ENCODE measurements around the gene FNDC10.
"Not testable (repeated sequence)": the region's sequence is repeated elsewhere in the genome, so short reads cannot be mapped to it uniquely, and the experiment has no call there.

The FNDC10 gene

DNA sequence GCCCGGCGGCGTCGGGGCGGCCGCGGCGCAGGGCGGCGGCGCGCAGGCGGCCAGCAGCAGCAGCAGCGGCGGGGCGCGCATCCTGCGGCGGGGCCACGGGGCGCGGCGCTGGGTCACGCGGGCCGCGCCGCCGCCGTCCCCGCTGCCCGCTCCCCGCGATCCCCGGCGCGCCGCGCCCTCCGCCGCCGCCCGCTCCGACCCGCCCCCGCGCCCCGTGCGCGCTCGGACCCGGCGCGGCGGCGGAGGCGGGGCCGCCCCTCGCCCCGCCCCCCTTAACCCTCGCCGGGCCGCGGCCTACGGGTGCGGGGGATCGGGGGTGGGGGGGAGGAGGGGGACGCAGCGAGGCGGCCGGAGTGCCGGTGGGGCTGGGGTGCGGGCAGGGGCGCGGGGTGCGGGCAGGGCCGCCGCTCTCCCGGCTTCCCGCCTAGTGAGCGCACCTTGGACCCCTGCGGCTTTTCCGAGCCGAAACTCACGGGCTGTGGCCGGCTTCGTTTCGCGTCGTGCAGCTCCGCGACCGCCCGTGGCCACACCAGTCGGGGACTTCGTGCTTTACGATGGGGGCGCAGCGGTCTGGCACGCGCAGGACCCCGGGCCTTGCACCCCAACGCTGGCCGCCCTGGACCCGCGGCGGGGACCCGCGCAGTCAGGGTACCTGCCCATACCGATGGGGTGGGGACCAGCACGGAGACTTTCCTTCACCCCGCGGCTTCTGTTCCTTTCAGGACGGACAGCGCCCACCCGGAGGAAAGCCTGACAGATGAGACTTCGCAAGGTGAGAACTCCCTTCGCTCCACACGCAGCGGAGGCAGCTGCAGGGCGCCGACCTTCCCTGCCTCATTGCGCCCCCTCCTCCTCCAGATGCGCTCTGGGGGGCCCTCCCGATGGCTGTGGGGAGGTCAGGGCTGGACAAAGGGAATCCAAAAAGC is at the start of gene FNDC10:
FNDC10 (minus strand) TSS at position 201 of the 926 bp plus-strand sequence; CDS start at position 81, 120 bp downstream.
- no peak for DNase-seq (ENCODE audit: low read depth)

DNA sequence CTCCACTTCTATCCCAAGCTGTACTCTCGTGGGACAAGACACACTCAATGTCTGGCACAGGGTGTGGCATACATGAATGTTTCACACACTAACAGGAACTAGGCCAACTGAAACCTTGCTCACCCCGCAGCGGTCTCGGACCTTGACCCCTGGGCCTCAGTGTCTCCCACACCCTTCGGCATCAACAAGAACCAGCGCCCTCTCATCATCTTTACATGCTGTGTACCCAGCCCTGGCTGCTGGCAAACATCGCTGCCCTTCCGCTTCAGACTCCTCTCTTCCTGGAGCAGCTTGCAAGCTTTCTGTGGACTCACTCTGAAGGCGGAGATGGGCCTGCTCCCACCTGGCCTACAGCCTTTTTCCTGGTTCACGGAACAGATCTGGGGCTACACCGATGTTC is 48.3 kb upstream of the FNDC10 start:
- not testable (repeated sequence) for DNase-seq (ENCODE audit: low read depth)

DNA sequence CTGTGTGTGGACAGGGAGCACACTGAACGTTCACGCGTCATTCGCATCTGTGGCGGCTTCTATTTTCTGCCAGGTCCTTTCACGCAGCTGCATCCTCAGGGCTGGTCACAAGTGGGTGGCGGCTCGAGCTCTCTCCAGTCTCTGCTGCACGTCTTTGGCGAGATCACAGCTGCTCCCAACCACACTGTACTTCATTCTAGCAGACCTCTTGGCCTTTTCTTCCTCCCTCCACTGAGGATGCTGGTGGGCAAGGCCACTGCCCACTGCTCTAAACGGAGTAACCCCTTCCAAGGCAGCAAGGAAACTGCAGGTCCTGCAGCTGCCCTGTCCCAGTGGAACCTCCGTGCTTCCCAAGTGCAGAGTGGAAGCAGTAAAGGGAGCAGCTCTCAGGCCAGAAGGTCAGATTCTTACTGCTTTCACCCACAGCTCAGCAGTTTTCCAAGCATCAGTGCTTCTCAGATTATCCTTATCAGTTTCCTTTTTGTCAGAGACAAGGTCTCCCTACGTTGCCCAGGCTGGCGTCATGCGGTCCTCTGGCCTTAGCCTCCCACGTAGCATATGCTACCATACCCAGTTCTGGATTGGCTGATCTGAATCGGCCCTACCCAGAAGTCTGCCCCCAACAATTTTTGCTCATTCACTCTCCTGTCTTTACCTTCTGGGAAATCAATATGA is 47.8 kb upstream of the FNDC10 start:
- DNase-seq (ENCODE audit: low read depth), result not testable (repeated sequence)

DNA sequence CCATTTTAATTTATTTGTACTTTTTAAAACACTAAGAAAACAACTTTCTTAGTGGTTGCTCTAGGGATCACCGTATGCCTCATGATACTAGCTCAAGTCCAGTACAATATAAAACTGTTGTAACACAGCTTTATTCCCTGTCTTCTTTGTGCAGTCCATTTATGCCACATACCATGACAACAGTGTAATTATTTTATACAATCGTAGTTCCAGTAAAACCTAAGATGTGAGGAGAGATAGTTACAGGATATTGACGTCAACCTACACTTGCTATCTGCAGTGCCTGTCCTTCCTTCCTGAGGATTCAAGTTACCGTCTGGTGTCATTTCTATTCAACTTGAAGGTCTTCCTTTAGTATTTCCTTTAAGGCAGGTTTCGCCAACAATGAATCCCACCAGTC is 46.4 kb upstream of the FNDC10 start:
- not testable (repeated sequence) for DNase-seq (ENCODE audit: low read depth)

DNA sequence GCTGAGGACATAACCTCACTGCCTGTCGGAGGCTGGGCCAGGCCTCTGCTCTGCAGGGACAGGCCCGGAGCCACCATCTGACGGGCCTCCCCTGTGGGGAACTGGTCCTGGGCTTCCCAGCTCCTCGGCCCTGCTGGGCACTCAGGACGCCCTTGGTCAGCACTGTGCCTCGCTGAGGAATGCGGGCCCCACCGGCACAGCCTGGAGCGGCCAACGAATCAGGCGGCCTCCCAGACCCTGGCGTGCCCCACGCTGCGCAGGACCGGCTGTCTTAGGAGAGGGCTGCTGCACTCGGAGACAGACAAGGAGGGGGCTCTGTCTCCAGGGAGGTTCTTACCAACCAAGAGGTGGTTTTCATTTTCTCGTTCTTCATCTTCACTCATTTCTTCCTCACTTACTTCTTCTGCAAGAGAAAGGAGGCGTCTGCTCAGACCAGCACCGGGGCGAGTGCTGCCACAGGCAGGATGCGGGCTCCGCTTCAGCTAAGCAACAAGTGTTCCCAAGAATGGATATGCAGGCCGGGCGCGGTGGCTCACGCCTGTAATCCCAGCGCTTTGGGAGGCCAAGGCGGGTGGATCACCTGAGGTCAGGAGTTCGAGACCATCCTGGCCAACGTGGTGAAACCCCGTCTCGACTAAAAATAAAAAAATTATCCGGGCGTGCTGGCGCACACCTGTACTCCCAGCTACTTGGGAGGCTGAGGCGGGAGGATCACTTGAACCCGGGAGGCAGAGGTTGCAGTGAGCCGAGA is 41.0 kb upstream of the FNDC10 start:
- not testable (repeated sequence) for DNase-seq (ENCODE audit: low read depth)

DNA sequence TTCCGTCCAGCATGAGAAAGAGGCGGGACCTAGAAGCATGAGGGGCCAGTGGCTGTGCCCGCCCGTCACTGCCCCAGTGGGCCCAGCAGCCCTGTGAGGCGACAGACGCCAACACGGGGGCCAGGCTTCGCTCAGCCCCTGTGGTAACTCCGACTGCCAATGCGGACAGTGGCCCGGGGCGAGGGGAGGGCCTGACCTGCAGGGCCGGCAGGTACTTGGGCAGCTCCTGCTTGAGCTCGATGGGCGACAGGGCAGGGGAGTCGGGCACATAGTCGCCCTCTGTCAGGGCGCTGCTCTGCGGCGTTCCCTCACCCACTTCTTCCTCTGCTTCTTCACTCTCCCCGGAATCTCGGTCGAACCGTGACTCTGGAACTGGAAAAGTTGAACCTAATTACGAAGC is 40.1 kb upstream of the FNDC10 start:
- DNase-seq (ENCODE audit: low read depth), result not testable (repeated sequence)

DNA sequence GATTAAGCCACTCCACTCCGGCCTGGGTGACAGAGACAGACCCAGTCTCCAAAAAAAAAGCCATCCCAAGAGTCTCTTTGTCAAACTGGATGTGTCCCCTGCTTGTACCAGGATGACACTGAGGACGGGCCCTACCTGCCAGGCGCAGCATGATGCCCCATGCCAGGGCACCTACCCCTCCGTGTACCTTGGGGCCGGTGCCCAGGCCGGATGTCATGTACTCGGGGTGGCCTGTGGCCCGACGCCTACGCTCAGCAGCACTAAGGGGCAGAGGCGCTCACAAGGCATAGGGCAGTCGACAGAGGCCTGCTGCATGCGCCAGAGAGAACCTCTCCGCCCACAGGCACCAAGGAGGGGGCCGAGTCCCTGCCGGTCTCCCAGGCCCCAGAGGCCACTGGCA is 39.4 kb upstream of the FNDC10 start:
- not testable (repeated sequence) for DNase-seq (ENCODE audit: low read depth)

DNA sequence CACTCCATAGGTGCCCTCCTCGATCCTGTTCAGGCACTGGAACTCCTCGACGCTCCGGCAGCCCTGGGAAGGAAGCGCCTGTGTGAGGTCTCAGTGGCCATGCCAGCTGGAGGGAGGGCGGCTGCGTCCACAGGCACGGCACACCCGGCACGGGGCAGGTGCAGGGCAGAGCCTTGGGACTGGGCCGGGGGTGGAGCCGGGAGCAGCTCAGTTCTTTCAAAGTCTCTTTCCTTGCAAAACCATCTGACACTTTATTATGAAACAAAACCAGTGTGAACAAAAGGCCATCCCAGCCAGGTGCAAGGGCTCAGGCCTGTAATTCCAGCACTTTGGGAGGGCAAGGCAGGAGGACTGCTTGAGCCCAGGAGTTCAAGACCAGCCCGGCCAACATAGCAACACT is 38.6 kb upstream of the FNDC10 start:
- DNase-seq (ENCODE audit: low read depth), result not testable (repeated sequence)

DNA sequence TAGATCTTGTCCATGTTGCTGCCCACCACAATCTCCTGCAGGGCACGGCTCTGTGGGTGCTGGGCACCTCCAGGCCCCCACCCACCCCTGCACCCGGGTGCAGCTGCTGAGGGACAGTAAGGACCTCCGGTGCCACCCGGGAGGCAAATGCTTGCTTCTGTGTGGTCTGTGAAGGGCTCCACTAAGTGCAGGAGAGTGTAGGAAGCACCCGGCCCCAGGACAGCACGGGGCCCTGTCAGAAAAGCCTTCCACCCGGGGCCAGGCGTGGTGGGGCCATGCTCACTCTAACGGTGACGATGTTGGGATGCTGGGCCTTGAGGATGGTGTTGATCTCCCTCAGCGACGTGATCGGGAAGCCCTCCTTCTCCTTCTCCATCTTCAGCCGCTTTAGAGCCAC is 37.5 kb upstream of the FNDC10 start:
- not testable (repeated sequence) for DNase-seq (ENCODE audit: low read depth)

DNA sequence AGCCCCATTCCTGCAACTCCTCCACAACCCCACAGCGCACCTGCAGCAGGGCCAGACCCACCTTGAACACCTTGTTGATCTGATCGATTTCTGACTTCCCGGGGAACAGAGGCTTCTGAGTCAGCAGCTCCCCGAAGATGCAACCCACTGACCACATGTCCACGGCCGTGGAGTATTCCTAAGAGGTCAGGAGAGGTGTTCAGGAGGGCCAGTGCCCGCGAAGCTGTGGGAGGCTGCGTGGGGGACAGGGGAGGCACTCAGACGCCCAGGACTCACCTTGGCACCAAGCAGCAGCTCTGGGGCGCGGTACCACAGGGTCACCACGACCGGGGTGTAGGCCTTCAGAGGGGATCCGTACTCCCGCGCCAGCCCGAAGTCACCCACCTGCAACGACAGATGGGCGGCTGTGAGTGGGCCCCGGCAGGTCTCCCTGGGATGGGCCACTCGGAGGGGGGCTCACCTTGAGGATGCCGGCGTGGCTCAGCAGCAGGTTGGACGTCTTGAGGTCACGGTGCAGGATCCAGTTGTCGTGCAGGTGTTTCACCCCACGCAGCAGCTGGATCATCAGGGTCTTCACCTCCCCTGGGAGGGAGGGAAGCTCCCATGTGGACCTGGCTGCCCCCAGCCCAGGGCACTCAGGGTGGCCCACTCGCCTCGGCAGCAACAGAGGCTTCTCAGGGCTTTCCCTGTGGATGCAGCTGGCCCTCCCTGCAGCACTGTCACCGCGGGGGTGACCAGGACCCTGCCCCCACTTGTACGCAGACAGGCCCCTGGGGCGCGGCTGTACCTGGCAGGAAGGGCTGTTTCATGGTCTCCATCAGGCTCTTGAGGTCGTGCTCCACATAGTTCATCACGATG is 36.9 kb upstream of the FNDC10 start:
- DNase-seq (ENCODE audit: low read depth), result not testable (repeated sequence)

DNA sequence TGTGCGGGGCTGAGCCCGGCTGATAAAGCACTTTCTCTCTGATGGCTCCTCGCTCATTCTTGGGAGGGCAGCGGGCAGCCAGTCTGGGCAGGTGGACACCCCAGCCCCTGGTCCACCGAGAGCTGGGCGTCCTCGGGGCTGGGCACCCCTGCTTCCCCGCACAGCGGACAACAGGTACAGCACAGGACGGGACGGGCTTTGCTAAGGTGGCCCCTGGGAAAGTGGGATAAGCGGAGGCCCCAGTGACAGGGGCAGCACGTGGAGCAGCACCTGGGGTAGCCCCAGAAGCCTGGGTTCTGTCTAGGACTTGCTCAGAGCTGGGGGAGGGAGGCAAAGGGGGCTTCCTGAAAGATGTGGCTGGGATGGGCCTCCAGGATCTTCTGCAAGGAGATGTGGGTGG is 34.7 kb upstream of the FNDC10 start:
- DNase-seq (ENCODE audit: low read depth), result not testable (repeated sequence)

DNA sequence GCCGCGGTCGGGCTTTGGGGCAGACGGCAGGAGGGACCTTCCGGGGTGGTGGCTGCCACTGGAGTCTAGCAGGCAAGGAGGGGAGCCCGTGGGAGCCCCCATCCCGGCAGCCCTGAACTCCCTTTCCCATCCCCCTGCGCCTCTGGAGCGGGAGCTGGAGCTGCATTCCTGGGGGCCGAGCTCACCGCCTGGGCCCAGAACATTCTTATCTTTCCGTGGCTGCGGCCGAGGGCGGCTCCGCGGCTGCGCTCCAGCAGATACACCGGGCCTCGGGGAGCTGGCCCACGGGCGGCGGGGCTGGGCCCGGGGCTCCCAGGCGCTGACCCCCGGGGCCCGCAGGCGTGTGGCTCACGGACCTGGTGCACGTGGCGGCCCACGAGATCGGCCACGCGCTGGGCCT is 33.5 kb upstream of the FNDC10 start:
- not testable (repeated sequence) for DNase-seq (ENCODE audit: low read depth)

DNA sequence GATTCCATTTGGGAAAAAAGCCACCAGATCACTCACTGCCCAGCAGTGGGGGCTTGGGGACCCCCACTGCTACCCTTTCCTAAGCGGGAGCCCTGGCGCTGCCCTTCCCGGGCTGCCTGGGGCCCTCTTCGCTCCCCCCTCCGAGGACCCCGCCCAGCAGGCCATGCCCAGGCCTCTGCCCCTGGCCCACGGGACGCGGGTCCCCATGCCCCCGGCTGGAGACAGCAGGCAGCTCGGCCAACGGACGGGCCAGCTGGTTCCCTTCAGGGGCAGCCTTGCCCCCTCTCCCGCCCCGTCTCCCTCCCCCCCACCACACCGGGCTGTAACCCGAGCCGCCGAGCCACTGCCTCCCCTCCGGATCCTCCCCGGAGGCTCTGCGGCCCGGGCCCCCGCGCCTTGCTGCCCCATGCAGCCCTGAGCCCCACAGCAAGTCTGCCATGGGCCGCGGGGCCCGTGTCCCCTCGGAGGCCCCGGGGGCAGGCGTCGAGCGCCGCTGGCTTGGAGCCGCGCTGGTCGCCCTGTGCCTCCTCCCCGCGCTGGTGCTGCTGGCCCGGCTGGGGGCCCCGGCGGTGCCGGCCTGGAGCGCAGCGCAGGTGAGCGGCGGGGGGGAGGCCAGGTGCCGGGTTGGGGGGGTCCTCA is 32.0 kb upstream of the FNDC10 start, which contains the start of gene MMP23B:
MMP23B (plus strand) TSS at position 392 of the 639 bp plus-strand sequence; CDS start at position 438, 46 bp downstream.
- no peak for DNase-seq (ENCODE audit: low read depth)

DNA sequence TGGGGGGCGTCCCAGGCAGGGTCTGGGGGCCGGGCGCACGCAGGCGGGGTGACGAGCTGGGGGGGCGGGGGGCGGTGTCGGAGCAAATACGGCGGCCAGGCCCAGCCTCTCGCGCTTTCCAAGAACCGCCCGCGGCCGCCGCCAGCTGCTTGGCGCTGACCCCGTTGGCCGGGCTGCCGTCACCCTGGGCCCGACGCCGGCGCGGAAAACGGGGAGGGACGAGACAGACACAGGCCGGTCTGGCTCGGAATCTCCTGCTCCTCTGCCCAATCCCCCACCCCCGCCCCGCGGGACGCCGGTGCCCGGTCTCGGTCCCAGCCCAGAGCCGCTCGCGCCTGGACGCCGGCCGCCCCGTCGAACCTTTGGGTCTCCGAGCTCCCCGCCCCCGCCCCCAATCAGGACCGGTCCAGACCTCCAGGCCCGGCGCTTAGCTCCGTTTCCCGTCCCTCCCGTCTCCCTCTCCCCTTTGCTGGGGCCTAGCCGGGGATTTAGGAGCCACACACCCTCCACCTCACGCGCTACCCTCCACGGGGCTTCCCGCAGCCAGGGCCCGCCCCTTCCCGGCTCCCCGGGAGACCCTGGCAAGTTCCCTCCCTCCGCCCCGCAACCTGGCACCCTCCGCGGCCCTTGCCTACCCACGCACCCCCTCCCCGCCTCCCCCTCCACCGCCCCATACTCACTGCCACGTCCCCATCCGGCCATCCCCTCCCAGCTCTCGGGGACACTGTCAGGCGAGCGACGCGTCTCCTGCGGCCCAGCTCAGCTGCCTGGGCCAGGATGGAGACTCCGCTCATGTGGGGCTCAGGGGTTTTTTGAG is 31.2 kb upstream of the FNDC10 start:
- no peak for DNase-seq (ENCODE audit: low read depth)

DNA sequence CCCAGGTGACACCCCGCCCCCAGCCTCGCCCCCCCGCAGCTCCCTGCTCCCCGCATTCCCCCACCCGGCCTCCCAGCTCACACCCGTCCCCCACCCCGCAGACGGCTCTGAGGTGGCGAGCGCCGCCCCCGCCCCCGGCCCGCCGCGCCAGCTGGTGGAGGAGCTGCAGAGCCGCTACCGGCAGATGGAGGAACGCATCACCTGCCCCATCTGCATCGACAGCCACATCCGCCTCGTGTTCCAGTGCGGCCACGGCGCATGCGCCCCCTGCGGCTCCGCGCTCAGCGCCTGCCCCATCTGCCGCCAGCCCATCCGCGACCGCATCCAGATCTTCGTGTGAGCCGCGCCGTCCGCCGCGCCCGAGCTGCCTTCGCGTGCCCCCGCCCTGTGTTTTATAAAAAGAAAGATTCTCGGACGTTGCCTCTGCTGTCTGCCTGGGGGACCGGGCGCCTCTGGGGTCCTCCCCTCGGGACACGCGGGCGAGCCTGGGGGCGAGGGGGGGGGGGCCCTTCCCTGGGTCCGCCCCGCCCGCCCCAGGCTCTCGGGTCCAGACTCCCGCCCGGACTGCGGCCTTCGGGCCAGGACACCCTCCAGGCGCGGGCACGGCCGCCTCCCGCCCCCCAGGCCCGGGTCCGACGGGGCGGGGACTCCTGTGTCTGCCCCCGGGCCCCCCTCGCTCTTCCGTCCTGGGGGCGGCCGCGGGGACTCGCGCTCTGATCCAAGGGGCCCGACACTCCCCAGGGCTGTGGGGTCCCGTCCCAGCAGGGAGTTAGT is 30.4 kb upstream of the FNDC10 start:
- peak; percentile 91 for DNase-seq (ENCODE audit: low read depth)

DNA sequence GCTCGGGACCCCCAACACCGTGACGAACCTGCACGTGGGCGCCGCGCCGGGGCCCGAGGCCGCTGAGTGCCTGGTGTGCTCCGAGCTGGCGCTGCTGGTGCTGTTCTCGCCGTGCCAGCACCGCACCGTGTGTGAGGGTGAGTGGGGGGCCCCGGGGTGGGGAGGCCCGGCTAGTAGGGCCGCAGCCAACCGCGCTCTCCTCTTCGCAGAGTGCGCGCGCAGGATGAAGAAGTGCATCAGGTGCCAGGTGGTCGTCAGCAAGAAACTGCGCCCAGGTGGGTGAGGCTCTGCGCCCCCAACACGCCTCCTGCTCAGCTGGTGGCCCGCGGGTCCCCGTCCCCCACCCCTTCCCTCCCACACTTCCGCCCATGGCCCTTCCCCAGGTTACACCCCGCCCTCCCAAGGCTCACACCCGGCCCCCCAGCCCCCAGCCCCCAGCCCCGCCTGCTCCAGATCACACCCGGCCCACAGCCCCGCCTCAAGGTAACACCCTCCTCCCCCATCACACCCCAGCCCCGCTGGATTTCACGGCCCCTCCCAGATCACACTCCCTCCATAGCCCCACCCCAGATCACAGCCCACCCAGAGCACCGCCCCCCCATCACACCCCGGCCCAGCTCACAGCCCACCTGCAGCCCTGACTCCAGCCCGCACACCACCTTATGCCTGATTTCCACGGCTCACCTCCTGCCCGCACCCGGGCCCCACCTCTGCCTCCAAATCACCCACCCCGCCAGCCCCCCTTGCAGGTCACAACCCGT is 29.7 kb upstream of the FNDC10 start:
- DNase-seq (ENCODE audit: low read depth), result peak; percentile 30

DNA sequence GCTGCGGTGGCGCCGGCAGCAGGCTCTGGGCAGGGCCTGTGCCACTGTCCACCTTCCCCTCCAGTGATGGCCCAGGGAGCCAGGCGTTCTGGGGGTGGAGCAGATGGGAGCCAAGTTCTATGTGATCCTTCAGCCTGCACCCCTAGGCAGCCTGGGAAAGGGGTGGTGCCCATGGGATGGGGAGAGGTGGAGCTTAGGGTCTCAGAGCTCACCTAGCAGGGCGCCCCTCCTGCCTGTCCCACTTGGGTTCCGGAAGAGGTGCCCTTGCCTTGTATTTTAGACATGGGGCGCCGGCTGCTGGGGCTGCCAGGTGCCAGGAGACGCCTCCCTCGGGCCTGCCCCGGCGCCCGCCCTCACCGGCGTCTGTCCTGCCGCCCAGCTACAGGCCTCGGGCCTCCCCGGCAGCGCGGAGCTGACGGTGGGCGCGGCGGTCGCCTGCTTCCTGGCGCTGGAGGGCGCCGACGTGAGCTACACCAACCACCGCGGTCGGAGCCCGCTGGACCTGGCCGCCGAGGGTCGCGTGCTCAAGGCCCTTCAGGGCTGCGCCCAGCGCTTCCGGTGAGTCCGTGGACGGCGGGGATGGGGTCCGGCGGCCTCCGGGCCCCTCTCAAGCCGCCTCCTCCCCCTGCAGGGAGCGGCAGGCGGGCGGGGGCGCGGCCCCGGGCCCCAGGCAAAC is 29.0 kb upstream of the FNDC10 start:
- DNase-seq (ENCODE audit: low read depth), result peak; percentile 49
